Sigmoid colon (tissue), 7 donors: Measurements from ENCODE around the gene CHMP1B. TPM values are rescaled to one million over a fixed set of nuclear protein-coding genes. Genes with fewer than 3 reads are reported as not detected.
A peak's percentile ranks its signal among the peaks of the same experiment; 100 is the strongest.
"Not testable (repeated sequence)": the region's sequence is repeated elsewhere in the genome, so short reads cannot be mapped to it uniquely, and the experiment has no call there.

Experiments
- DNase-seq: peaks from one replicate; pipeline ENCODE4 v3.0.0-alpha.2; 2019
- H3K27ac ChIP-seq, 4 donors: fragments of 200-600 bp; sonication (generic); one replicate each; pipeline ENCODE4 v1.5.1; 2016 to 2019; ENCODE audit warnings: mild to moderate bottlenecking in 1 of 4
- H3K27me3 ChIP-seq, 3 donors: fragments of 200-600 bp; sonication (generic); one replicate each; pipeline ENCODE4 v1.5.1; 2019; ENCODE audit warnings: mild to moderate bottlenecking in 1 of 3
- H3K36me3 ChIP-seq, 4 donors: fragments of 200-600 bp; sonication (generic); one replicate each; pipeline ENCODE4 v1.5.1; 2016 to 2019
- H3K4me1 ChIP-seq, 4 donors: fragments of 200-600 bp; sonication (generic); one replicate each; pipeline ENCODE4 v1.5.1; 2017 to 2019
- H3K4me3 ChIP-seq, 4 donors: fragments of 200-600 bp; sonication (generic); one replicate each; pipeline ENCODE4 v1.5.1; 2017 to 2019; ENCODE audit warnings: mild to moderate bottlenecking in 2 of 4, moderate library complexity in 1 of 4
- H3K9me3 ChIP-seq, 4 donors: fragments of 200-600 bp in 3 of 4; sonication (generic) in 3 of 4; one replicate each; pipeline versions ENCODE4 v1.5.1 to v1.6.1; 2013 to 2019
- CTCF ChIP-seq, 4 experiments: fragments of 450-650 bp in 3 of 4; fragments of 200-600 bp in 1 of 4; IDR thresholded peaks; one replicate each; pipeline ENCODE4 v1.5.1; 2016 to 2019; ENCODE audit warnings: antibody characterized with exemption in 4 of 4, mild to moderate bottlenecking in 3 of 4, moderate library complexity in 2 of 4
- EP300 ChIP-seq, 4 donors: sonication (generic); formaldehyde crosslinking; IDR thresholded peaks; one replicate each; pipeline ENCODE4 v1.6.1; 2017; ENCODE audit warnings: antibody characterized with exemption in 4 of 4
- POLR2A ChIP-seq, 2 donors: fragments of 450-650 bp; IDR thresholded peaks; one replicate each; pipeline ENCODE4 v1.6.1; 2016; ENCODE audit warnings: antibody characterized with exemption in 2 of 2, mild to moderate bottlenecking in 2 of 2, moderate library complexity in 2 of 2
- POLR2AphosphoS5 ChIP-seq, 4 donors: sonication (generic); formaldehyde crosslinking; IDR thresholded peaks; one replicate each; pipeline ENCODE4 v1.6.1; 2017; ENCODE audit warnings: antibody characterized with exemption in 4 of 4
- WGBS, 2 donors: extraction: QIAGEN DNeasy Blood & Tissue Kit; methylation state at CpG; one replicate each; pipeline ENCODE4 v1.1.7; 2013; 5-methylcytosine and 5-hydroxymethylcytosine counted together
- intact Hi-C: fragments of 100-400 bp; cut with DNase I; formaldehyde crosslinking; loops from one replicate; pipeline ENCODE4 v1.15.1; 2023
- polyA plus RNA-seq, 3 donors: library from polyadenylated mRNA; stranded (reverse); fragments of 200-250 nt; gene quantifications; one replicate each; pipeline ENCODE4 v1.2.3, GENCODE V29; 2013
- total RNA-seq, 4 donors: library from RNA; depleted of rRNA; stranded (reverse); fragments of >200 nt; gene quantifications; one replicate each; pipeline ENCODE4 v1.1.0, GENCODE V29; 2016
- donor health status: healthy with polysubstance abuse.
- donor health status: Bipolar disorder and iron deficiency.
- donor health status: healthy.

CHMP1B gene
- total and polyA plus RNA-seq, 7 donors, result 32.1 to 101 (median 44.8) TPM

GRCh38 chr18:11849279-11849678 is 1.9 kb upstream of the CHMP1B start:
- Histone ChIP-seq H3K36me3 (no peaks in the 10 kb centered on the region), H3K4me1 (peaks cover 0 to 34% (median 23%) of the 10 kb centered on the region in 4 donors), H3K4me3 (peak overlapping the region in 1 of 4 donors; percentile 94), H3K9me3 (no peaks in the 10 kb centered on the region), H3K27me3 (no peaks in the 10 kb centered on the region), H3K27ac (peak overlapping the region; percentile 93 to 99 (median 94))
- DNase-seq, result no peak
- no peak for TF ChIP-seq POLR2AphosphoS5 (IDR thresholded peaks at IDR 0.05)
- no peak for TF ChIP-seq EP300 (IDR thresholded peaks at IDR 0.05)
- no peak for TF ChIP-seq POLR2A (IDR thresholded peaks at IDR 0.05)
- WGBS, 2 donors, result 85 to 94% methylated on average over 7 of the region's 7 CpGs
- intact Hi-C loops, result no loop called here

GRCh38 chr18:11849841-11850634 is 1.2 kb upstream of the CHMP1B start:
- 6 to 17% methylated on average over 17 of the region's 17 CpGs for WGBS, 2 donors
- Histone ChIP-seq H3K36me3 (peaks cover 0 to 5% (median 0%) of the 10 kb centered on the region in 4 donors), H3K9me3 (no peaks in the 10 kb centered on the region), H3K27ac (peak overlapping the region; percentile 93 to 99 (median 94)), H3K4me3 (peak overlapping the region; percentile 72 to 94 (median 88)), H3K4me1 (peaks cover 0 to 34% (median 26%) of the 10 kb centered on the region in 4 donors), H3K27me3 (no peaks in the 10 kb centered on the region)
- peak; percentile 91 for DNase-seq
- TF ChIP-seq POLR2A (IDR thresholded peaks at IDR 0.05) (no peak), POLR2AphosphoS5 (IDR thresholded peaks at IDR 0.05) (peak; percentile 57 to 83 (median 64)), CTCF (IDR thresholded peaks at IDR 0.05) (no peak), EP300 (IDR thresholded peaks at IDR 0.05) (peak; percentile 2 to 87 (median 74))
- intact Hi-C loops, result loop anchor here (1.0 to 10.0 kb wide), 8 partner anchors 58 to 1097 kb away; partner anchors contain the start of genes CEP76, IMPA2, MPPE1 and PSMG2

- peak overlapping the region; percentile 93 to 99 (median 94) for H3K27ac ChIP-seq
- TF ChIP-seq EP300 (IDR thresholded peaks at IDR 0.05) (no peak), POLR2AphosphoS5 (IDR thresholded peaks at IDR 0.05) (no peak), CTCF (IDR thresholded peaks at IDR 0.05) (no peak), POLR2A (IDR thresholded peaks at IDR 0.05) (no peak)
- no peaks in the 10 kb centered on the region for H3K9me3 ChIP-seq
- no peaks in the 10 kb centered on the region for H3K27me3 ChIP-seq
- H3K4me1 ChIP-seq, result peaks cover 0 to 34% (median 26%) of the 10 kb centered on the region in 4 donors
- 0% methylated on average over 10 of the region's 10 CpGs for WGBS, 2 donors
- peaks cover 0 to 8% (median 0%) of the 10 kb centered on the region in 4 donors for H3K36me3 ChIP-seq
- intact Hi-C loops, result loop anchor here (1.0 to 10.0 kb wide), 8 partner anchors 58 to 1097 kb away; partner anchors contain the start of genes CEP76, IMPA2, MPPE1 and PSMG2
- peak overlapping the region; percentile 72 to 94 (median 88) for H3K4me3 ChIP-seq
- DNase-seq, result no peak
These were observed 430 bp upstream of the CHMP1B start for GRCh38 chr18:11850821-11851145.

GRCh38 chr18:11851806-11852337 is 659 bp downstream of the CHMP1B start:
- Histone ChIP-seq H3K4me3 (peak overlapping the region; percentile 72 to 94 (median 88)), H3K9me3 (no peaks in the 10 kb centered on the region), H3K27me3 (no peaks in the 10 kb centered on the region), H3K27ac (peak overlapping the region; percentile 93 to 99 (median 94)), H3K4me1 (peaks cover 0 to 40% (median 32%) of the 10 kb centered on the region in 4 donors), H3K36me3 (peaks cover 0 to 8% (median 0%) of the 10 kb centered on the region in 4 donors)
- 0 to 1% methylated on average over 23 of the region's 23 CpGs for WGBS, 2 donors
- DNase-seq, result no peak
- no peak for TF ChIP-seq CTCF (IDR thresholded peaks at IDR 0.05)
- TF ChIP-seq EP300 (IDR thresholded peaks at IDR 0.05), result no peak
- TF ChIP-seq POLR2AphosphoS5 (IDR thresholded peaks at IDR 0.05), result no peak
- TF ChIP-seq POLR2A (IDR thresholded peaks at IDR 0.05), result no peak
- intact Hi-C loops, result loop anchor here (5.0 to 10.0 kb wide), 7 partner anchors 120 to 1095 kb away; partner anchors contain the start of genes CEP76, IMPA2, PSMG2 and SEH1L

GRCh38 chr18:11854554-11854953 is 3.3 kb downstream of the CHMP1B start:
- H3K27ac ChIP-seq, result peak overlapping the region in 2 of 4 donors; percentile 86 to 99
- 65 to 94% methylated on average over 6 of the region's 6 CpGs for WGBS, 2 donors
- not testable (repeated sequence) for H3K9me3 ChIP-seq

More at GRCh38 chr18:11854554-11854953, 3.3 kb downstream of the CHMP1B start:
- not testable (repeated sequence) for DNase-seq, H3K36me3 ChIP-seq, H3K27me3 ChIP-seq, H3K4me3 ChIP-seq
- H3K4me1 ChIP-seq, result peaks cover 0 to 53% (median 44%) of the 10 kb centered on the region in 4 donors
- intact Hi-C loops, result loop anchor here (5.0 to 10.0 kb wide), 7 partner anchors 122 to 1093 kb away; partner anchors contain the start of genes CEP76, IMPA2, PSMG2 and SEH1L
